GM20431 (cell line): ENCODE data around the gene UBE2V1.

Source experiments
- in situ Hi-C: fragments of 300-500 bp; cut with MseI, MboI; formaldehyde crosslinking; loops from one replicate; pipeline ENCODE4 v1.15.0; 2020; ENCODE audit warnings: low sequenced_read_pairs; ENCODE audit not compliant: unreplicated experiment

UBE2V1 gene

DNA sequence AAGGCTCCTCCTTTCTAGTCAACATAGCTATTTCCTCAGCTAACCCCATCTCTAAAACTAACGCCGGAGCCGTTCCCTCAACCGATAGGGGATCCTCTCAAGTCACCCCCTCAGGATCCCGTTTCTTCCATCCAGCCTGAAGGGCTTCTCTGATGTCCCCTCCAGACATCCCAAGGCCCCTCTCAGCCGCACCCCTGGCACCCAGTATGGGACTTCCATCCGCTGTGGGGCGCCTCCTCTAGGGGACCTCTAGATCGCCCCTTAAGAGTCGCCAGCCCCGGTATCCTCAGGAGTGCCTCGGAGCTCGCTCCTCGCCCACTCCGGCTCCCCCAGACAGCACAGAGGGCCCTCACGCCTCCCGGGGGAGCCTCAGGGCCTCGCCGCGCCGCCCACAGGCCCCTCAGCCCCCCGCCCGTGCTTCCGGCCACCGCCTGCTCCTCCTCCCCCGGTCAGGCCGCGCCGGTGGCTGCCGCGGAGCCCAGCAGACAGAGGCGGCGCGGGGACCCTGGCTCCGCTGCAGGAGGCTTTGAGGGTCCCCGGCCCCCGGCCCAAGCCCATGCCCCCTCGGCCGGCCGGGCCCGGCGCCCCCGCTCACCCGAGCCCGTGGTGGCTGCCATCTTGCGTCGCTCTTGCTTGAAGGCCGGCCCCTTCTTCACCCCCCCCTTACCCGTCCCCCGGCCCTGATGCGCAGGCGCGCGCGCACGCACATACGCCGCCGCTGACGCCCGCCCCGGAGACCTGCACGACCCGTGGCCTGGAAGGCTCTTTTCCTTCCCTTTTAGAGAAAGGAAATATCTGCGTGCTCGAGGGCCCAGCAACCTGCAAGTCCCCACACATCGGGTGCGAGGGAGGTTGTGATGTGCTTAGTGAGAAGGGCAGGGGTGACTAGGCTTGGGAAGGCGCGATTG is at the start of gene UBE2V1:
UBE2V1 (minus strand) TSS at position 639 of the 908 bp plus-strand sequence; CDS start at position 617, 22 bp downstream.
- in situ Hi-C loops, result no loop called here

DNA sequence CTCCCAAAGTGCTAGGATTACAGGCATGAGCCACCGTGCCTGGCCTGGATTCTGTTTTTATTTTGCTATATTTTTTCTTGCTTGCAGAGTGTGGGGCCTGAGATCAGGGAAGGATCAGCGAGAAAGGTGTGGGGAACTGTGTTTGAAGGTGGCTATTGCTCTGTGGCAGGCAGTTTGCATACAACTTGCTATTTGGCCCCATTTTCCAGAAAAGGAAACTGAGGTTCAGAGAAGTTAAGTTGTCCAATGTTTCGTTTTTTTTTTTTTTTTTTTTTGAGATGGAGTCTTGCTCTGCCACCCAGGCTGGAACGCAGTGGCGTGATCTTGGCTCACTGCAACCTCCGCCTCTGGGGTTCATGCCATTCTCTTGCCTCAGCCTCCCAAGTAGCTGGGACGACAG is 48.5 kb upstream of the UBE2V1 start:
- in situ Hi-C loops, result loop anchor here (10.0 kb wide), 1 partner anchor 167 kb away; no protein-coding TSS in a partner anchor

DNA sequence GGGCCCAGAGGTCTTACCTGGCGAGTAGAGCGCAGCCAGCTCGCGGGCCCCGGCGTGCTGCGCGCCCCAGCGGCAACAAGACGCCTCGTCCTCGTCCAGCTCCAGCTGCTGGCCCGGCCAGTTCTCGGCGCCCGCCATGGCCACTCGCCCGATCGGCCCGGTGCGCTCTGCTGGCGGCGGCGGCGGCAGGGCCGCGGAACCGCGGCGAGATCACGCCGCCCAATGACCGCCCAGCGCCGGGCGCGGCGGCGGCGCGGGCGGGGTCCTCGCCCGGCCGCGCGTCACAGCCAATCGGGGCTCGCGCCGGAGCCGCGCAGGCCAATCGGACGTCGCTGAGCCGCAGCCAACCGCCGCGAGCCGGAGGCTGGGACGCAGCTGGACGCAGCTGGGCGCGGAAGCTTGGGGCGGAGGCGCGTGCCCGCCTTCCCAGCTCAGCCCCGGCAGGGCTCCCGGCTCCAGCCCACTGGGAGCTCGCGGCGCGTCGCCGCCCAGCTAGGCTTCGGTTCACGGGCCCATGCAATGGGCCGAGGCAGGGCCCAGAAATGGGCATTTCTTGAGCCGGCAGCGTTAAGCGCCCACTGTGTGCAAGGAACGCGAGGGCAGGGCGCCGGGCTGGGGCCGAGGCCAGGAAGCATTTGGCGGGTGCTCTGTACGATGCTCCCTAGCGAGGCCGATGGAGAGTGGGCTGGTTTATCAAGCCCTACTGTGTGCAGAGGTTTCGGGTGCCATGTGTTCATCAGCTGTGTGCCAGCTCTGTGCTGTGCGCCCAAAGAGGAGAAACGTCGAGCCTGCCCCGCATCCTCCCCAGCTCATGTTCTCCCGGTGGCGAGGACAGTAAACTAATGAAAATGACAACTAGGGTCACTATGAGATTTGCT is 40.8 kb upstream of the UBE2V1 start, which contains the start of gene PEDS1:
PEDS1 (minus strand) TSS at position 224 of the 878 bp plus-strand sequence; CDS start at position 138, 86 bp downstream.
- in situ Hi-C loops, result no loop called here

DNA sequence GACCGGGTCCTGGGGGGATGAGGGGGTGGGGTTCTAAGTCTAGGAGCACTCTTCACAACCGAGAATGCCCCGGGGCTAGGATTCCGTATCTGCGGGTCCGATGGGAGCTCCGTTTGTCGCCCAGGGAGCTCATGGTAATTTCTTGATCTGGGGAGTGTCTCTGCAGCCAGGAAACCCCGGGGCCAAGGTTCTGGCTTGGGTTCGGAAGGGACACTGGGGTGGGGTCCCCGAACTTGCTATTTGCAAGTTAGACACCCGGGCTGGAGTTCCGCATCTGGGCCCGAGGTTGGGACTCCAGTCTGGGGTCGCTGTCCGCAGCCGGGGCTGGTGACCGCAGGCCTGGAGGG is 40.2 kb upstream of the UBE2V1 start:
- in situ Hi-C loops, result no loop called here

DNA sequence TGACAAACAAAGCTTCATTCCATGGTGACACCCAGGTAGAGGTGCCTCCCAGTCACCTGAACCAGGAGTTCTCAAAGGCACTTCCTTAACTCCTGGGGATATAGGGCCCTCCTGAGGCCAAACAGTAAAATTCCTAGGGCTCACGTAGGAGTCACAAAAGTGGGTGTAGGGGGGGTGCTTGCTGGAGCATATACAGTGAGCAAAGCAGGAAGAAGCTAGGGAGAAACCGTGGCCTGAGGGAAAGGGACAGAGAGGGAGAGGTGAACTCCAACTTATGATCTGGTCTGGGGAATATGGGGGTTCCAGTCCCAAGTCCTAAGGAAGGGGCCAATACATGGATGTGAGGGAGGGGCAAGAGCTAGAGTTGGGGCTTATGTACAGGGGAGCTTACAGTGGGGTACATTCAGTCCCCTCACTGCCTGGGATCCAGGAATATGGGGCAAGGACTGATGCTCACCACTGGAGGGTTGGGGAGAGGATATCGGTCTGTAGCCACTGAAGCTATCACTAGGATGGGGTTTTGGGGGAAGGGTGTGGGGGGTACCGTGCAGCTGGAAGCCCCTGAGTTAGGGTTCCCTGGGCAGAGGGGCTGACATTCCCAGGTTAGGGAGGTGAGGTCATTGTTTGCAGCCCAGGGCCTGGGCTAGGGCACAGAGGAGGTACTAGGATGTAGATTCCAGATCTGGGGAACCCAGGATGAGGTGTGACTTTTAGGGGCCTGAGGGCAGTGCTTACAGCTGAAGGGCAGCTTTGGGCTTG is 39.6 kb upstream of the UBE2V1 start:
- in situ Hi-C loops, result no loop called here

DNA sequence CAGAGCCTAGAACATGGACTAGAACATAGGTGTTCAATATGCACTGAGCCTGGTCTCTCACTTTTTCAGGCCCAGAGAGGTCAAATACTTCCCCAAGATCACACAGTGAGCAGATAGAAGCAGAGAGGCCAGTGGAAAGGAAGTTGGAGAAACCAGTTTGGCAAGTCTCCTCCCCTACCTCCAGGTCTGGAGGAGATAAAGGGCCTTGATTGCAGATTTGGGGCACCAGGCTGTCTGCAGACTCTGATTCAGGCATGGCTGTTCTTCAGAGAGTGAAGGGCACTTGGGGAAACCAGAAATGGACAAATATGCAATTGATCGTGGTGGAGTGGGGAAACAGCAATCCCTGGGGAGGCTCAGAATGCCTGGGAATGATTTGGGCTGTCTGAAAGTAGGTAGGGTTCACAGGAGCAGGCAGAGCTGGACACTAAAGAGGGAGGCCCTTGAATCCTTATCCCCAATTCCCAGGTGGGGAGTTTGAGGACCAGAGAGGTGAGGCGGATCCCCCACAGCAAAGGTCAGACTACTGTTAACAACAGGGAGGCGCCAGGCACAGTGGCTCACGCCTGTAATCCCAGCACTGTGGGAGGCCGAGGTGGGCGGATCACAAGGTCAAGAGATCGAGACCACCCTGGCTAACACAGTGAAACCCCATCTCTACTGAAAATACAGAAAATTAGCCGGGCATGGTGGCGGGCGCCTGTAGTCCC is 38.2 kb upstream of the UBE2V1 start:
- in situ Hi-C loops, result no loop called here

DNA sequence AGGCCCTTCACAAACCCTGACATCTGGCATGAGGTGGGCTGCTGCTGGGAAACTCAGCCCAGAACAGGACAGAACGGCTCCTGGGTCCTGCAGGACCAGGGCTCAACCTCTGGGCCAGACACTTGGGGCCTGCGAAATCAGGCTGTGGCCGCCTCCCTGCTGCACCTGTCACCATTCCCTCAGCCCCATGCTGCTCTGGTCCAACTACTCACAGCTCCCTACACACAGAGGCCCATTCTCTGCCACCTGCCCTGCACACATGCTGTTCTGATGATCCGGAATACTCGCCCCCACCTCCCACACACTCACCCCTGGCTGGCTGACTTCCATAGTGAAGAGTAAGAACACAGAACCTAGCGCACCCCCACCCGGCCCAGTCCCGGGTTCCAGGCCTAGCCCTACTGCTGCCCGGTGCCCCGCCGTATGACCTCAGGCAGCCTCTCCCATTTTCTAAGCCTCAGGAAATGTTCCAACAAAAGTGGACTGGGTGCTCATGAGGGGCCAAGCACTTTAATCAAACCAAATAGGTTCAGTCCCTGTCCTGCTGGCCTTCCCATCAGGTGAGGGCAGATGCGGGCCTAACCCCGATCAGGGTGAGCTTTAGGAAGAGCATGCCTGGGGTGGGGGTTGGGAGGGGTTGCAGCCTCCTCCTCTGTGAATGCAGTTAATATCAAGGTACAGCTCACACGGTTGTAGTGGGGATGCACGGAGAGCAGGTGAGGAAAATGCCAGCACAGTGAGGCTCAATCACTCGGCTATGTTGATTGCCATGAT is 36.7 kb upstream of the UBE2V1 start:
- in situ Hi-C loops, result no loop called here

DNA sequence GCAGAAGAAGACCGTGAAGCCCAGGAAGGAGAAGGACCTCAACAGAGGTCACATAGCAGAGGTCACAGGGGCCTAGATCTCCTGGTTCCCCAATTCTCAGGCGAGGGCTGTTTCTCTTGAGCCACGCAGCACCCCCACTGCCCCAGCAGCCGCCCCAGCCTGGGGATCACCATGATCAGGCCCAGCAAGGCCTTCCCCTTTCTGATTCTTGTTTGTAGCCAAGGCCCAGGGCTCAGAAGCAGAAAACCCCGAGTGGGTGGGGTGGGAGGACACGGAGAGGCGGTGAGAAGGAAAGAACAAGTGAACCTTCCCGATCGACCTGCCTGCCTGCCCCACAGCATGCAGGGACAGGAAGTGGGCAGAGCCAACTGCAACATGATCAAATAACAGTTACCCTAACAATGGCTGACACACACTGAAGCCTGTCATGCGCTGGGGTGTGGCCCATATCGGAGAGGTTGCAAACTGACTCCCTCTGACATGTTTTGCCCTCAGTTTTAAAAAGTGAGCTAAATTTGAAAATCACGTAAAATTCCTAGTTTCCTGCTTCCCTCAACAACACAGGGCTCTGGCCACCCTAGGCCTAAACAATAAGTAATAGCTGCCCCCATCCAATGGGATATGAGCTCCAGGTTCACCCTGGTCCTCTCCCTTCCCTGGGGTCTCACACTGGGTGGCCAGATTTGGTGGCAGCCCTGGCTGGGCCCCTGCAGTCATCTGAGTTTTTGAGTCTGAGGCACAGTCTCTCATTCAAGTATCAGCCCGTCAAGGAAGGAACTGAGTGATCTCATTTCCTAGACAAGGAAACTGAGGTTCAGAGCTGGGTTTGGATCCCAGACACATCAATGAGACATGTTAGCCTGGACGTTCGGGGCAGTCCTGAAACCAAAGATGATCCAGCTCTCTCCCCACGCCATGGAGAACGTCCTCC is 34.0 kb upstream of the UBE2V1 start:
- in situ Hi-C loops, result no loop called here

DNA sequence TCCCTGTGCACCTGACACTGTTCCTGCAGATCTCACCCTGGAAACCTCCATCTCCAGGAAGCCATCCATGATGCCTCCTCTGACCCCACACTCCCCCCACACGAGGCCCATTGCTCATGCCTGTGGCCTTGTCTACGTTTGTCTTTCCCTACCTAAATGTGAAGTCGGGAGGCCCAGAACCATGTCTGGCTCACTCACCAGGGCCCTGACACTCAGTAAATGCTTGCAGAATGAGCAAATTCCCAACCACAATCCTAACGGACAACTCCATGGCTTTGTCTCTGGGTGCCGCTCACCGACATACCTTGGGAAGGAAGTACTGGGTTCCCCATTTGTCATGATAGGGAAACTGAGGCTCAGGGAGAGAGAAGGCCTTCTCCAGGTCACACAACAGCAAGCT is 33.3 kb upstream of the UBE2V1 start:
- in situ Hi-C loops, result no loop called here

DNA sequence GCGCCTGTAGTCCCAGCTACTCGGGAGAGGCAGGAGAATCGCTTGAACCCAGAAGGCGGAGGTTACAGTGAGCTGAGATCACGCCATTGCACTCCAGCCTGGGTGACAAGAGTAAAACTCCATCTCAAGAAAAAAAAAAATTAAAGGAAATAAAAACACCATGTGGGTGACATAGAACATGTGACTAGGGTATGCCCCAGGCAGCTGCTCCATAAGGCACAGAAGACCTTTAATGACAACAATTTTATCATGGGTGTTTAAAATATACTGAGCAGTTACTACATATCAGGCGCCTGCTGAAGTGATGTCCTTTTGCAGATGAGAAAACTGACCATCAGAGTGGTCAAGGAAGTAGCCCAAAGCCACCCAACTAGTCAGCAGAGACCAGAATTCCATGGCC is 32.6 kb upstream of the UBE2V1 start:
- in situ Hi-C loops, result no loop called here

DNA sequence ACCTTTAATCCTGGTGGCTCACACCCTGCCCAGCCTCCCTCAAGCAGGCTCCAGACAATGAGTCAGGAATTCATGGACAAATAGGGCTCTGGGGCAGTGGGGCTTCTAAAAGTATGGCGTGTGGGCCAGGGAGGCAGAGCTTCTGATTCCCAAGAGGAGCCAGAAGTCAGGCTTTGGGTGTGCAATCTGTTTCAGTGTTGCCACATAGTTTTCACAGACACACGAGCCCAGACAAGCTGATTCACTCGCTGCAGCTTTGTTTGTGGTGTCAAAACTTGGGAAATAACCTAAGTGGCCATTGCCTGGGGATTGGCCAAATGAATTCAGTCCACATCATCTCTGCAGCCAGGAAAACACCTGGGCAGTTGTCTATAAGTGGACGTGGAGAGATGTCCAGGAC is 31.4 kb upstream of the UBE2V1 start:
- in situ Hi-C loops, result no loop called here

DNA sequence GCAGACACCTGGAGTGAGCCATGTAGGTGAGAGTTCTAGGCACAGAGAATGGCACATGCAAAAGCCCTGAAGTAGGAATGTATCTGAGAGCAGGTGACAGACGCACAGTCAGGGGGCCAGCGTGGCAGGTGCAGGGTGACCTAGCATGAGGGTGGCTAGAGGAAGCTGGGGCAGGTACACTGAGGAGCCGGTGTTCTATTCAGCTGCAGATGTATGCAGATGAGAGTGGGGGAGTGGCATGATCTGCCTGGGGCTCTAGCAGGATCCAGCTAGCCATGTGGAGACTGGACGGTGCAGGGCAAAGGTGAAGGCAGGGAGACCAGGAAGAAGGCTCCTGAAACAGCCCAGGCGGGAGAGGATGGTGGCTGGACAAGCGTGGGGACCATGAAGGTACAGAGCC is 29.9 kb upstream of the UBE2V1 start:
- in situ Hi-C loops, result no loop called here

DNA sequence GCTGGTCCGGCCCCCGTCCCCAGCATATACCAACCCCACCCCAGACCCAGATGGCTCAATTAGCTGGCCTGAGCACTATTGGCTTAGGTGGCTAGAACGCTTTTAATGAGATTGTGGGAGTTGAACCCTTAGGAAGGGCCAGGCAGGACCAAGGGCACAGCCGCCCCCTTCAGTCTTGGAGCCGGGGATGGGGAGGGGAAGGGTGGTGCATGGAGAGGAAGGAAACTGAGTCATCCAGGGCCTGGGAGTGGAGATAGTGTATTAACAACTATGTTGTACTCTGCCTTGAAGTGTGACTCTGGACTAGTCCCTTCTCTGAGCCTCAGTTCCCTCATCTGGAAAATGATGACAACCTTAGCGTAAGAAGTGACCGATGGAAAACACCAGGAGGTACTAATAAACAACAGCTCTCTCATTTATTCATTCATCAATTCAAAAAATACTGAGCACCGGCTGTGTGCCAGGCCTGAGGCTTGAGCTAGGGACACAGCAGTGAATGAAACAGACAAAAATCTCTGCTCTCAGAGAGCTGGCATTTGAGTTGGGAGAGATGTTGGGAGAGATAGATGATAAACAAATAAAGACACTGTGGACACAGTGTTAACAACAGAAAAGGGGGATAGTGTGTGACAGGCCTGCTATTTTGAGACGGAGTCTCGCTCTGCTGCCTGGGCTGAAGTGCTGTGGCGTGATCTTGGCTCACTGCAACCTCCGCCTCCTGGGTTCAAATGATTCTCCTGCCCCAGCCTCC is 29.0 kb upstream of the UBE2V1 start:
- in situ Hi-C loops, result no loop called here

DNA sequence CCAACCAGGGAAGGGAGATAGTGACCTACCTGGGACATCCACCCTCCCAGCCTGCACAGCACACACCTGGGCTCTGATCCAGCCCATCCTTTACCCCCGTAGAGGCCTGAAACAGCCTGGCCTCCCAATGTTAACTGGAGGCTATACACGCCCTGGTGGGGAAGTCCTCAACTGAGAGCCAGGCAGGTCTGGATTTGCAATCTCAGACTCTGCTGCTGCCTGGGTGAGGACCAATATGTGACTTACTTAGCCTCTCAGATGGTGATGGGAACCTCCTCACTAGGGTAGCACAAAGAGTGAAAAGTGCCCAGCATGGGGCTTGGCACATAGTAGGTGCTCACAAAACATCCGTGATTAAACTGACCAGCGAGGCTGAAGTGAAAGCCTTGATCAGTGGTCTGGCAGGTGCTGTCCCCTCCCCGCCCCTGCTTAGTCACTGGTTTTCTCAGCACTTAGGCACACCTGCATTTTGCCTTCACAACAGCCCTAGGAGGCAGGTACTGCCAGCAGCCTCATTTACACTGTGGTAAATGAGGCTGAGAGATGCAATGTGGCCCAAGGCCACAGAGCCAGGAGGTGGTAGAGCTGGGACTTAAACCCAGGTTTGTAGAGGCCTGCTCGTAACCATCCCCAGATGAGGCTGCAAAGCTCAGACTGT is 28.2 kb upstream of the UBE2V1 start:
- in situ Hi-C loops, result no loop called here

DNA sequence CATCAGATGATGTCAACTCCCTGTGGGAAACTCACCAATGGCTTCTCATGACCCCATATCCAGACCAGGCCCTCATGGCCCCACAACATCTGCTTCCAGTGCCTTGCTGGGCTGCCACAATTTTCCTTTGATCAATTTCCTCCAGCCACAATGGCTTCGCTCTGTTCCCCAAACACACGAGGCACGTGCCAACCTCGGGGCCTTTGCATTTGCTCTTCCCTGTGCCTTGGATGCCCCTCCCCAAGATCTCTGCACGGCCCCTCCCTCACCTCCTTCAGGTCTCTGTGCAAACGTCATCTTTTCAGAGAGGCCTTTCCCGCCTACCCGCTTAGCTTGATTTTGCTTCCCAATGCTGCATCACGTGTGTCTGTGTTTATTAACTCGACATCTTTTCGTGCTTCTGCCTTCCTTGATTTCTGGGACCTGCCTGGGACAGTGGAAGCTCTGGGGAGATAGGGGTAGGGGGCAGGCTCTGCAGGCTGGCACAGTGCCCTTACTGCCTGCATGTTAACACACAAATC is 27.4 kb upstream of the UBE2V1 start:
- in situ Hi-C loops, result no loop called here
